ENCODE data around the gene CHRM5. TPM values are rescaled to one million over a fixed set of nuclear protein-coding genes. Genes with fewer than 3 reads are reported as not detected.

Gene CHRM5
- polyA plus RNA-seq, 1 experiment, result 0.04 TPM

GRCh38 chr15:34065941-34066340, 97.6 kb downstream of the CHRM5 start:
- no peak for TF ChIP-seq CTCF (IDR thresholded peaks at IDR 0.05; ENCODE audit: insufficient read depth, low read depth, low read length)
- DNase-seq (ENCODE audit: low read depth), result no peak
- POLR2A ChIA-PET, result no interaction called here
- Histone ChIP-seq H3K27me3 (ENCODE audit: control insufficient read depth, insufficient read depth, low read length) (no peaks in the 10 kb centered on the region), H3K4me3 (ENCODE audit: low read depth, low read length) (no peak overlapping the region), H3K36me3 (ENCODE audit: control insufficient read depth, insufficient read depth, low read length) (no peaks in the 10 kb centered on the region)
- CTCF ChIA-PET, result interaction anchor here (1.0 kb wide), 1 partner anchor 144 kb away, joined by 5 read pairs; the partner anchor contains the start of gene KATNBL1

- TF ChIP-seq CTCF (IDR thresholded peaks at IDR 0.05; ENCODE audit: insufficient read depth, low read depth, low read length), result no peak
- CTCF ChIA-PET, result no interaction called here
- DNase-seq (ENCODE audit: low read depth), result no peak
- Histone ChIP-seq H3K36me3 (ENCODE audit: control insufficient read depth, insufficient read depth, low read length) (no peaks in the 10 kb centered on the region), H3K4me3 (ENCODE audit: low read depth, low read length) (no peak overlapping the region), H3K27me3 (ENCODE audit: control insufficient read depth, insufficient read depth, low read length) (no peaks in the 10 kb centered on the region)
- POLR2A ChIA-PET, result no interaction called here
Measured at GRCh38 chr15:34070003-34070402, 101.7 kb downstream of the CHRM5 start.

GRCh38 chr15:34076785-34077184, 108.5 kb downstream of the CHRM5 start:
- POLR2A ChIA-PET, result interaction anchor here (0.6 kb wide), 1 partner anchor 19 kb away, joined by 3 read pairs; no protein-coding TSS in a partner anchor
- H3K36me3 ChIP-seq (ENCODE audit: control insufficient read depth, insufficient read depth, low read length), result no peaks in the 10 kb centered on the region
- CTCF ChIA-PET, result interaction anchor here (1.6 to 1.7 kb wide), 3 partner anchors 13 to 33 kb away, joined by 4 to 7 read pairs (median 5); no protein-coding TSS in a partner anchor
- no peak overlapping the region for H3K4me3 ChIP-seq (ENCODE audit: low read depth, low read length)
- no peak for TF ChIP-seq CTCF (IDR thresholded peaks at IDR 0.05; ENCODE audit: insufficient read depth, low read depth, low read length)
- no peak for DNase-seq (ENCODE audit: low read depth)
- no peaks in the 10 kb centered on the region for H3K27me3 ChIP-seq (ENCODE audit: control insufficient read depth, insufficient read depth, low read length)

- TF ChIP-seq CTCF (IDR thresholded peaks at IDR 0.05; ENCODE audit: insufficient read depth, low read depth, low read length), result no peak
- Histone ChIP-seq H3K4me3 (ENCODE audit: low read depth, low read length) (no peak overlapping the region), H3K36me3 (ENCODE audit: control insufficient read depth, insufficient read depth, low read length) (no peaks in the 10 kb centered on the region), H3K27me3 (ENCODE audit: control insufficient read depth, insufficient read depth, low read length) (no peaks in the 10 kb centered on the region)
- DNase-seq (ENCODE audit: low read depth), result no peak
- CTCF ChIA-PET, result interaction anchor here (1.3 kb wide), 1 partner anchor 9 kb away, joined by 3 read pairs; no protein-coding TSS in a partner anchor
- POLR2A ChIA-PET, result no interaction called here
Measured at GRCh38 chr15:34078900-34079299, 110.6 kb downstream of the CHRM5 start.

GRCh38 chr15:34079904-34080303, 111.6 kb downstream of the CHRM5 start:
- Histone ChIP-seq H3K27me3 (ENCODE audit: control insufficient read depth, insufficient read depth, low read length) (no peaks in the 10 kb centered on the region), H3K4me3 (ENCODE audit: low read depth, low read length) (no peak overlapping the region), H3K36me3 (ENCODE audit: control insufficient read depth, insufficient read depth, low read length) (no peaks in the 10 kb centered on the region)
- no peak for DNase-seq (ENCODE audit: low read depth)
- ChIA-PET POLR2A (no interaction called here), CTCF (interaction anchor here (0.6 kb wide), 1 partner anchor 125 kb away, joined by 4 read pairs; no protein-coding TSS in a partner anchor)
- no peak for TF ChIP-seq CTCF (IDR thresholded peaks at IDR 0.05; ENCODE audit: insufficient read depth, low read depth, low read length)

Measured in BJ (cell line).